Brain pericyte (primary cell): ENCODE data around the gene KLHL15.
"Not testable (repeated sequence)": the region's sequence is repeated elsewhere in the genome, so short reads cannot be mapped to it uniquely, and the experiment has no call there.

Experiments
- DNase-seq: peaks from one replicate; pipeline ENCODE4 v3.0.0-alpha.2; 2012; ENCODE audit warnings: low read depth, low spot score

The KLHL15 gene

GRCh38 chrX:24027086-24027485 lies at the start of gene KLHL15:
KLHL15 (minus strand) TSS chrX:24027186; CDS start chrX:24006693, 20,493 bp downstream.
- DNase-seq: no peak

- no peak for DNase-seq
Measured at GRCh38 chrX:24069877-24070276, 42.9 kb upstream of the KLHL15 start.

- DNase-seq: no peak
Measured at GRCh38 chrX:24063488-24063887, 36.5 kb upstream of the KLHL15 start.

GRCh38 chrX:24055043-24055356 lies 28.0 kb upstream of the KLHL15 start:
- DNase-seq: peak; percentile 2

GRCh38 chrX:24054182-24055042 lies 27.4 kb upstream of the KLHL15 start, which contains the start of gene EIF2S3:
EIF2S3 (plus strand) TSS chrX:24054956; CDS start chrX:24054969, 13 bp downstream.
- peak; percentile 74 for DNase-seq

GRCh38 chrX:24050522-24051318 lies 23.7 kb upstream of the KLHL15 start:
- not testable (repeated sequence) for DNase-seq

GRCh38 chrX:24049643-24050042 lies 22.7 kb upstream of the KLHL15 start:
- not testable (repeated sequence) for DNase-seq

GRCh38 chrX:24046060-24046459 lies 19.1 kb upstream of the KLHL15 start:
- DNase-seq: not testable (repeated sequence)

GRCh38 chrX:24037729-24038128 lies 10.7 kb upstream of the KLHL15 start:
- no peak for DNase-seq

- no peak for DNase-seq
Measured at GRCh38 chrX:24034485-24034884, 7.5 kb upstream of the KLHL15 start.

- DNase-seq: no peak
Measured at GRCh38 chrX:24030597-24030996, 3.6 kb upstream of the KLHL15 start.

- DNase-seq: no peak
Measured at GRCh38 chrX:24027985-24028384, 999 bp upstream of the KLHL15 start.

GRCh38 chrX:24026432-24026831 lies 554 bp downstream of the KLHL15 start:
- no peak for DNase-seq

GRCh38 chrX:24025741-24026403 lies 1.1 kb downstream of the KLHL15 start:
- DNase-seq: peak; percentile 12

GRCh38 chrX:24024819-24025740 lies 1.9 kb downstream of the KLHL15 start:
- DNase-seq: peak; percentile 69

- DNase-seq: no peak
Measured at GRCh38 chrX:24023972-24024669, 2.9 kb downstream of the KLHL15 start.

- DNase-seq: no peak
Measured at GRCh38 chrX:24023544-24023943, 3.4 kb downstream of the KLHL15 start.

- DNase-seq: no peak
Measured at GRCh38 chrX:24020306-24020876, 6.6 kb downstream of the KLHL15 start.

- DNase-seq: no peak
Measured at GRCh38 chrX:24019448-24019847, 7.5 kb downstream of the KLHL15 start.

GRCh38 chrX:24018809-24019208 lies 8.2 kb downstream of the KLHL15 start:
- DNase-seq: no peak
